GM12892 (cell line): ENCODE measurements around the gene SYT13.

Experiments used
- DNase-seq: peaks from one replicate; pipeline ENCODE4 v3.0.0; 2011; ENCODE audit not compliant: insufficient read length
- FAIRE-seq: peaks from 2 replicates; lab custom pipeline; 2011; peaks lifted over from hg19 to GRCh38; lab: Jason Lieb, UNC
- POLR2A ChIP-seq: IDR thresholded peaks from 2 replicates; pipeline ENCODE4 v1.6.1; 2011; ENCODE audit warnings: low read depth, low read length, control low read depth
- POLR2AphosphoS5 ChIP-seq: IDR thresholded peaks from 2 replicates; pipeline ENCODE4 v1.6.1; 2011; ENCODE audit warnings: low read depth, low read length, control low read depth
- TAF1 ChIP-seq: IDR thresholded peaks from 2 replicates; pipeline ENCODE4 v1.6.1; 2011; ENCODE audit warnings: low read depth, mild to moderate bottlenecking, control low read depth, low read length, borderline replicate concordance

SYT13 gene

DNA sequence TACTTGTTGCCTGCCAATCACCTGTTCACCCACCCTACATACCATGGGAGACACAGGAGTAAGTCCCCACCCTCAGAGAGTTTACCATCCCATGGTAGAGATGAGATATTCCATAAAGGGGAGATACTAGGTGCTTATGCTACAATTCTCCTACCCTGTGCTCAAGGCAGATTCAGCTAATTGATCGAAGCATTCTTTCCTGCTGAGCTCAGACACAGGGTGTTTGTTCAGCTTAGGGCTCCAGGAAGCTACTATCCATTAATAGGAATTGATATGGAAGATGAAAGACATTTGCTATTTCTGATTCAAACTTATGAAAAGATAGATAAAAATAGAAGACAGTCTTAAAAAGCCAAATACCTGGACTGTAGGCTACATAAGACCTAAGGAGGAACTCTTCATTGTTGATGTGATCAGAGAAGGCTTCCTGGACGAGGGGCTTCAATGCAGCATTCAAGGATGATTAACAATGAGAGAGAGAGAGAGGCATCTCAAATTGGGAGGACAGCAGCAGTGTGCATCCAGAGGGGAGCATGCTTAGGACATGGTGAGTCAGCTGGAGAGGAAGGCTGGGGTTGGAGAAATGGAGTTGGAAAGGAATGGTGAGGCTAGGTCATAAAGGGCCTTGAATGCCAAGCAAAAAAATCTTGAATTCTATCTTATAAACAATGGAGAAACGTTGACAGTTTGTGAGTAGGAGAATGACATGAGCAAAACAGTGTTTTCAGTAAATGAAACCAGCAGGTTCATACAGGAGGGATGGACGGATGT lies 15.0 kb downstream of the SYT13 start:
- TF ChIP-seq POLR2AphosphoS5 (no peak), TAF1 (no peak), POLR2A (no peak)
- FAIRE-seq (no peak), DNase-seq (no peak)

DNA sequence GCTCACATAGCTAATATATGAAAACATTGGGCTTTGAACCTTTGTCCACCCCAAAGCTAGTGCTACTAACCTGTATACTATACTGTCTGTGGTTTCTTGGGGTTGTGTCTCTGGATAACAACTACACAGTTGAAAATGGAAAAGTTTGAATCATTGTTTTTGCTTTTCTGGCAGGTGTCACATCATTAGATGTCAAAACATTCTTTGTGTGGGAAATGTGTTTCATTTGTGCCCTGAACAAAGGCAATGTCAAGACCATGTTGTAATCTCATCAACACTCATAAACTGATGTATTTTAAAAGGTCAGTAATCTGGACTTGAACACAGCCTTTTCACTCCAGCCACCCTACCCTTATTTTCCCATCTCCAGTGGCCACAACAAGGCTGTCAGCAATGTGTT lies 16.5 kb downstream of the SYT13 start:
- TF ChIP-seq POLR2A (no peak), POLR2AphosphoS5 (no peak), TAF1 (no peak)
- peak; percentile 5 for FAIRE-seq
- no peak for DNase-seq

DNA sequence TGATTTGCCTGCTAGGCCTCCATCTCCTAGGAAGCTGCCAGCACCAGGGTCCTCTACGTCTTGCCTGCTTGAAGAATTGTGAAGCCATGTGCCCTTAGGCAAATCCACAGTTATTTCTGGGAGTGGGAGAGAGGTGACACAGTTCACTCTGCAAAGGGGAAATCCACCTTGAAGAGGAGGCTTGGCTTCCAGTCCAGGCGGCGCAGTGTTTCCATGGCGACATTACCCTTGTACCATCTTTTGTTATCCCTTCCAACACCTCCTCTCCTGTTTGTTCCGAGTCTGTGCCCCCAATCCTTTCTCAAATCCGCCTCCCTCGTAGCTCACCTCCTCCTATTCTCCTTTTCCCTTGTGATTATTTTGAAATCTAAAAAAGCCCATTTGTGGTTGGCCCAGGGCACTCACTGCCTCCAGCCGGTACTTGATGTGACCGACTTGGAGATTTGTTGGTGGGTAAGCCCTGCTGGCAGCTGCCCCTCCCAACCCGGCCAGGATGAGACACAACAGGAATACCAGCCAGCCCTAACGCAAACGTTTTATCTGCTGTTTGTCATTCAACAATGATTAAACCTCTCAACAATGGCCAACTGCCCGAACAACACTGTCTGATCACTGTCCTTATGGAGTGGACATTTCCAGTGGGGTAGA lies 18.4 kb downstream of the SYT13 start:
- FAIRE-seq (no peak), DNase-seq (no peak)
- TF ChIP-seq TAF1 (no peak), POLR2AphosphoS5 (no peak), POLR2A (no peak)

DNA sequence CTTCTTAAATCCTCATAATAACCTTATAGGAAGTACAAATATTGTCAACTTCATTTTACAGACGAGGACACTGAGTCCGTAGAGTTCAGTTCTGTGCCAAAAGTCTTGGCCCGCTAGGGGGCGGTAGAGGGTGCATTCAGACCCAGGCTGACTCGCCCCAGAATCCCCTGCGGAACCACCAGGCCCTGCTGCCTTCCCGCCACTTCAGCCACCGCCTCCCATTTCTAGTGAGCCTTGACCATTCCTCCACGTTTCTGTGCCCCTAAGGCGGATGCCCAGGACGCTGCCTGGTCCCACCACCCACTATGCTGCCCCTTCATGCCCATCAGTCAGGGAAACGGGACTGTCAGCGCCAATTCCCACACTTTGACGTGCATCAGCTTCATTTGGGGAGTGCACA lies 19.1 kb downstream of the SYT13 start:
- no peak for TF ChIP-seq POLR2AphosphoS5
- no peak for TF ChIP-seq POLR2A
- no peak for TF ChIP-seq TAF1
- no peak for DNase-seq
- no peak for FAIRE-seq

DNA sequence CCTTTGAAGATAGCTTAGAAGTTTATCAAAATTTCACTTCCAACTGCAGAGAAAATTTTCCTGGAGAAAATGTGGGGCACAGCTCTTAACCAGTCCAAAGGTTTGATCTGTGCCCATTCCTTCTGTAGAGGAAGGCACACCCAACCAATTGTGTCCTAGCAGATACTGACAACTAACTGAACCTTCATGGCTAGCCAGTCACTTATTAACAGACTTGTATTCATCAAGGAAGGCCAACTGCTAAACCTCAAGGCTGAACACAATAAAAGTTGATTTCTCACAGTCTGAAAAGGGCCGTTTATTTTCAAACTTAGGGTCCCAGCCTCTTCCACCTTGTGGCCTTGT lies 19.5 kb downstream of the SYT13 start:
- DNase-seq (no peak), FAIRE-seq (no peak)
- no peak for TF ChIP-seq POLR2A
- TF ChIP-seq TAF1, result no peak
- TF ChIP-seq POLR2AphosphoS5, result no peak

DNA sequence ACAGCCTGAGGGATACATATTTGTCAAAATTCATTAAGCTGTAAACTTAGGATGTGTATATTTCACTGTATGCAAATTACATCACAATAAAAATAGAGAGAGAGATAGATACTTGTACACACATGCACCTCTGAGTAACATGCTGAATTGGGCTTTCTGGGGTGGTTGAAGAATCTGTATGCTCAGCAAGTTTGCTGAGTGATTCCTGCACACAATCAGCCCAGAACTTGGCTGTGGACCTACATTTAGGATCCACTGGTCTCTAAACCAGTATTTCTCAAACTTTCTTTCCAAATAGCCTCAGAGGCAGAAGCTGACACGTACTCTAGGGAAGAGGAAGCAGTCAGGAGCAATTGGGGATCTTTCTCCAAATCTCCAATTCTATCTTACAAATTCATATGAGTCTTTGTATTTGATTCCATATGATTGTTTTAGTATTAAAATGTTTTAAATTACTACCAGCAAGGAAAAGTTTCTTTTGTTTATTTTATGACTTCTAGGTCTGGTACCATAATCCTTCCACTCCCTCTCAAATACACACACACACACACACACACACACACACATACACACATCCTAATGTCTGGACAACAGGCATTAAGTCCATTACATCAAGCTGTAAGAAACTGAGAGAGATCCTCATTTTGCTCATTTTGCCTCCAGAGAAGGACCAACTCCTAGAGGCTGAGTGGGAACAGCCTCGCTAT lies 20.0 kb downstream of the SYT13 start:
- TF ChIP-seq TAF1, result no peak
- no peak for TF ChIP-seq POLR2AphosphoS5
- TF ChIP-seq POLR2A, result no peak
- DNase-seq (no peak), FAIRE-seq (no peak)

DNA sequence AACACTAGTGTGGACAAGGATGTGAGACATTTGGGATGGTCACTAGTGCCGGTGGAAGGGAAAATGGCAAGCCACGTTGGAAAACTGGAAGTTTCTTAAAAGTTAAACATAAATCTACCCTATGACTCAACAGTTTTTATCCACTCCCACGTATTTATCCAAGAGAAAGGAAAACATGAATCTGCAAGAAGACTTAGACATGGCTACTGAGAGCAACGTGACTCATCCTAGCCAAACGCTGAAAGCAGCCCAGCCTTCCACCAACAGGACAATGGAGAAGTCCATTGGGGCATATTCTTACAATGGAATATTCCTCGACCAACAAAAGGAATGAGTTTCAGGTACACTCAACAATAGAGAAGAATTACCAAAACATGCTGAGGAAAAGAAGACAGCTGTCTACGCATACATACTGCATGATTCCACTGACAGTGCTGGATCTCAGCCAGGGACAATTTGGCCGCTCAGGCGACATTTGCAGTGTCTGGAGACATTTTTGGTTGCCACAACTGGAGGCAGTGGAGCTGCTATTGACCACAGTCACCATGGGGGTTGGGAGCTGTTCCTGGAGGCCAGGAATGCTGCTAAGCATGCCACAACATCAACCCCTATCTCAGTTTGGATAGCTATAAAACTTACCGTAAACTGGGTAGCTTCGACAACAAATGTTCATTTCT lies 21.2 kb downstream of the SYT13 start:
- no peak for FAIRE-seq
- TF ChIP-seq POLR2A, result no peak

DNA sequence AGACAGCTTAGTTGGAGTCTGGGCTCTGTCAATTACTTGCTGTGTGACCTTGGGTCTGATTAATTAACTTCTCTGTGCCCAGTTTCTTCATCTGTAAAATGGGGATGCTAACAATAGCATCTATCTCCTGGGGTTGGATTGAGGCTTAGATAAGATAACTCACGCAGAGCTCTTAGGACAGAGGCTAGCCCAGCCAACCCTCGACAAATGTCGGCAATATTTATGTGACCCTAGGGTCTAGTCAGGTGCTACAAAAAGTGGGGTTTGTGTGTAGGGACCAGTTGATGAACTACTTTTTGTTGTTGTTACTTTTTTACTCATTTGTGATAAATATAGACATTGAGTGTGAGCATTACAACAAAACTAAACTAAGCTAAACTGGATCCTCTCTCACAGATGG lies 22.4 kb downstream of the SYT13 start:
- TF ChIP-seq POLR2A (no peak), POLR2AphosphoS5 (no peak), TAF1 (no peak)
- DNase-seq (no peak), FAIRE-seq (no peak)

More for the DNA sequence above, 21.2 kb downstream of the SYT13 start:
- no peak for DNase-seq

DNA sequence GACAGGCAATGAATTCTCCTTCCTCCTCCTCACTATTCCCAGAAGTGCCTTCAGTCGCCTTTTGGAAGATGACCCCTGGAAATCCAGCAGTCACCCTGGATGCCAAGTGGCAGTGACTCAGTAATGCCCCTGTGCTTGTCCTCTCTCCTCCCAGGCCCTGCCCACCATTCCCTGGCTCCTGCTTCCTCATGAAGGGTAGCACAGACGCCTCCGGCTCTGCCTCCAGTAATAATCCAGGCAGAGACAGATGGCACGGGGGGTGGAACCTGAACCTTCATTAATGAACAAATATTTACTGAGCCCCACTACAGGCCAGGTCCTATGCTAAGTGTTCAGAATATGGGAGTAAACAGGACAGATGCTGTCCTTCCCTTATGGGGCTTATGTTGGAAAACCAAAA lies 23.2 kb downstream of the SYT13 start:
- FAIRE-seq (no peak), DNase-seq (no peak)
- no peak for TF ChIP-seq TAF1
- TF ChIP-seq POLR2AphosphoS5, result no peak
- TF ChIP-seq POLR2A, result no peak

DNA sequence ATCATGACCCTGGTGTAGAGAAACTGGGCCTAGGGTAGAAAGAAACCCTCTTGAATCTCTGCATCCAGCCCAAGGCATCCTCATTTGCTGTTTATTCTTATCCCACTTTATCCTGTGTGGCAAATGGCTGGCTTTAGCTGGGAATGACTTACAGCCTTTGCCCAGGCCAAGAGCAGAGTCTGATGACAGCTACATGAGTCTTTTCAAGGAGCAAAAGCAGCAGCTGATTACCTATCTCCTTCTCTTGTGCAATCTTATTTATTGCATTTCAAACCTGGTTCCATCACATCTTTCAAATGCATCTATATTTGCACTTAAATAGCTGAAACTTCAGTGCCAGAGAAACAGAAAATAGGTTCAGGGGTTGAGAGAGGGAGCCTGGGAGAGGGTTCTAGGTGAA lies 26.1 kb downstream of the SYT13 start:
- no peak for TF ChIP-seq POLR2AphosphoS5
- FAIRE-seq, result no peak
- DNase-seq, result no peak

DNA sequence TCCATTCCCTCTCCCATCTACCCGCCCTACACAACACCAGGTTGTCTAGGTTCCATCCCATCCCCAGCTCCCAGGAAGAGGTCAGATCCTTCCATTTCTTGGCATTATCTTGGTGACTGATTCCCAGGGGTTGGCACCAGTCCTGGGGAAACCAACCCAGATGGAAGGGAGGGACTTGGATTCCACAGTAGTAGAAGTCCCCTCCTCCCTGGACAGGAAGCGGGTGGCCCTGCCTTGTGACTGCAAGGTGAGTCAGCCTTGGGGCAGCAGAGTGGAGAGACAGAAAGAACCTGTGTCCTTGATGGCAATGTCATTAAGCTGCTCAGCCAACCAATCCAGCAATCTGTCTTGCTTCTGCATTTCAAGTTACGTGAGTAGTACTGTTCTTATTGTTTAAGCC lies 26.5 kb downstream of the SYT13 start:
- FAIRE-seq (no peak), DNase-seq (no peak)
- TF ChIP-seq POLR2AphosphoS5, result no peak
- no peak for TF ChIP-seq TAF1
- no peak for TF ChIP-seq POLR2A
